HG02840 (cell line): ENCODE data around the gene LENG8.
"Not testable (repeated sequence)": the region's sequence is repeated elsewhere in the genome, so short reads cannot be mapped to it uniquely, and the experiment has no call there.

Experiments used
- ATAC-seq: cut with Tn5 transposase; IDR thresholded peaks from one replicate; pipeline ENCODE4 v1.9.1; 2021; ENCODE audit warnings: mild to moderate bottlenecking, moderate library complexity, moderate number of reproducible peaks; ENCODE audit not compliant: unreplicated experiment, low FRiP score

The LENG8 gene

DNA sequence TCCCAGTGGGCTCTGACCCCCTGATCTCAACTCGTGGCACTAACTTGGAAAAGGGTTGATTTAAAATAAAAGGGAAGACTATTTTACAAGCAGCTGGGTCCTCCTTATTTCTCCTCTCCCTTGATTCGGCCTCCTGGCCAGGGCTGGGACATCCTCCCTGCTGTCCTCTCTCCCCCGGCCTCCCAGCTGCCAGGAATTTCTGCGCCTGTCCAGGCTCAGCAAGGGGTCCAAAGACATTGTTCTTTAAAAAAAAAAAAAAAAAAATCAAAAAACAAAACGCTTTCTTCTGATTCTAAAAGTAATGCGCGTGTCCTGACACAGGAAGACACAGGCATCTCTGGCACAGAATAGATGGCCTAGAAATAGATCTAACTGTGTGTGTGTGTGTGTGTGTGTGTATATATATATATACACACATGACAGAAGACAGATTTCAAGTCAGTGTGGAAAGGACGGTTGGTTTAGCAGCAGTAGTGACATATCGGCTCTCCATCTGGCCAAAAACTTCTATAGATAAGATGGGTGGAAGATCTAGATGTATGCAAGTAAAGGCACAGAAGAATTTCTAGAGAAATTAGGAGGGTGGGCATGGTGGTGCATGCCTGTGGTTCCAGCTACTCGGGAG lies 12.3 kb upstream of the LENG8 start:
- no peak for ATAC-seq

DNA sequence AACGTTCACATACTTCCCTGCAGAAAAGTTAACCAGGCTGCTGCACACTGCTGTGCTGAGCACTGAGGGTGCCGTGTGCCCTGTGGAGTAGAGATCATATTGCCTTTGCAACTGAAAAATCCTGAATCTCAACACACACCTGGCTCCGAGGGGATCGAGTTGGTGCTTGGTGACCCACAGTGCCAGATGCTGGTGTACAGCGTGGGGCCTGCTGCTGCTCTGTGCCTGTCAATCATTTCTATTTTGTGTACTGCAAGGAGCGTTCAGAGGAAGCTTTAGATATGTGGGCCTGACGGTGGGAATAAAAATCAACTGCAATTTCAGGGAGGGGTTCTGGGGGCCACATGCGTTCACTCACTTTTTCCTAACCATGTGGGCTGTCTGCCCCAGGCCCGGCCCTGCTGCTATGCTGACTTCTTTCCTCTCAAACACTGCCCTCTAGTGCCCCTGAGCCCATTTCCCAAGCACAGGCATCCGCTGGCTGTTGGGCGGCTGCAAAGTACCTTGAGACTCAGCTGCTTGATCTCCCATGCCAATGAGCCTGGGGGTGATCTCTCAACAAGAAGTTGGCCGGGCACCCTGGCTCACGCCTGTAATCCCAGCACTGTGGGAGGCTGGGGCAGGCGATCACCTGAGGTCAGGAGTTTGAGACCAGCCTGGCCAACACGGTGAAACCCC lies 9.7 kb upstream of the LENG8 start:
- ATAC-seq: no peak

DNA sequence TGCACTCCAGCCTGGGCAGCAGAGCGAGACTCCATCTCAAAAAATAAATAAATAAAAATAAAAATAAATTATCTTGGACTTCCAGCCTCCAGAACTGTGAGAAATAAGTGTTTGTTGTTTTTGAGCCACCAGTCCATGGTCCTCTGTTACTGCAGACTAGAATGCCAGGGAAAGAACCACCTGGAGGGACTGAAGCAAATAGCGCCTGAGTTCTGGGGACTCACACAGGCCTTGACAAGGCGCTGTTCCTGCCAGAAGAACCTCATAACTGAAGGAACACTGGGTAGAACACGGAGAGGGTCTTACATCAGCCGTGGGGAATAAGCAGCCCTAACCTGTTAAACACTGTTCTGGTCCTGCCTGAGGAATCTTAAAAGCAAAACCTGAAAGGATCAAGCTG lies 8.4 kb upstream of the LENG8 start:
- no peak for ATAC-seq

DNA sequence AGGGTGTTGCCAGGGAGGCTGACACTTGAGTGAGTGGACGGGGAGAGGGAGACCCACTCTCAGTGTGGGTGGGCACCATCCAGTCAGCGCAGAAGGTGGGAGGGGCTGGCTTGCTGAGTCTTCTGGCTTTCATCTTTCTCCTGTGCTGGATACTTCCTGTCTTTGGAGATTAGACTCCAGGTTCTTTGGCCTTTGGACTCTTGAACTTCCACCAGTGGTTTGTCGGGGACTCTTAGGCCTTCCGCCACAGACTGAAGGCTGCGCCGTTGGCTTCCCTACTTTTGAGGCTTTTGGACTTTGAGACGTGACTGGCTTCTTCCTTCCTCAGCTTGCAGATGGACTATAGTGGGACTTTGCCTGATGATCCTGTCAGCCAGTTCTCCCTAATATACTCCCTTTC lies 4.3 kb upstream of the LENG8 start:
- ATAC-seq: no peak

DNA sequence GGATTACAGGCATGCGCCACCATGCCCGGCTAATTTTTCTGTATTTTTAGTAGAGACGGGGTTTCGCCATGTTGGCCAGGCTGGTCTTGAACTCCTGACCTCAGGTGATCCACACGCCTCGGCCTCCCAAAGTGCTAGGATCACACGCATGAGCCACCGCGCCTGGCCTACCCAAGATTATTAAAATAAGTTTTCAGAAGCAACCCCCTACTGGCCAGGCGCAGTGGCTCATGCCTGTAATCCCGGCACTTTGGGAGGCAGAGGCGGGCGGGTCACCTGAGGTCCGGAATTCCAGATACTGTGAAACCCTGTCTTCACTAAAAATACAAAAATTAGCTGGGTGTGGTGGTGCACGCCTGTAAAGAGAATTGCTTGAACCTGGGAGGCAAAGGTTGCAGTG lies 2.6 kb upstream of the LENG8 start:
- ATAC-seq: not testable (repeated sequence)

DNA sequence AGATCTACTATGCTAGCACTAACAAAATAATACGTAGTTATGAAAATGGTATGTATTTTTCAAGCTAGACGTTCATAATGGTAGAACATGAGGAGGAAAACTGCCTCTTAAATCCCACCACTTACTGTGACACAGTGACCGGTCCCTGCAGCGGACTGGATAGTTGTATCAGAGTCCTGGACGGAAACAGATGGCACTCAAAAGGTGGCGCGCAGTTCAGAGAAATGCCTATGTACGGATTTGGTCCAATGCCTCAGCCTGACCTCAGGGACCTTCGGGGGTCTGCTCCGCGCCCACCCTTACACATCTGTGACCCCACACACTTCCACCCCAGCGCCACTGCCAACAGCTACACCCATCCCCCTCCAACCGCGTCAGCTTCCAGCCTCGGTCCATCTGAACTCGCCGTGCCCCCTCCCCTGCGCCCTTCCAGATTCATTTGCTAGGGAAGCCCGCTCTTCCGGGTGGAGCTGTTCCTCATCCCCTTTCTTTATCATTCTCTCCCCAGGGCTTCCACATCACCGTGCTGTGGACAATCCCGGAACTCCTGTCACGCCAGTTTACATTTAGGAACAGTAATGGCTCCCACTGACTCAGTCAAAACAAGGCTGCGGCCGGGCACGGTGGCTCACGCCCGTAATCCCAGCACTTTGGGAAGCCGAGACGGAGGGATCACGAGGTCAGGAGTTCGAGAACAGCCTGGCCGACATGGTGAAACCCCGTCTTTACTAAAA lies 792 bp upstream of the LENG8 start:
- ATAC-seq: no peak

DNA sequence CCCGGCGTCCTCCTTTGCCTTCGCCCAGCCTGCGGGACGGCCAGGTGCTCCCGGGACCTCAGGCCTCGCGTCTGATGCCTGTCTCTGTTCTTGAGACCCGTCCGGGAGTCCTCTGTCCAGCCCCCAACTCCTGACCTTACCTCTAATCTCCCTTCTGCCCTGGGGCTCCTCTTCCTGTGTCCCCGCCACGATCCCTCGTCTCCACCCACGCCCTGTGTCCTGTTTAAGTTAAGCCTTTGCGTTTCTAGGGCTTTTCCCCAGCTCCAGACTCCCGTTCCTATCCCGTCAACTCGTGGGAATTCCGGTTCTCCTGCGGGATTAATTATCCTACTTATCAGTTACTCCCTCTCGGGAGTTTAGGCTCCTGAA lies 686 bp downstream of the LENG8 start:
- ATAC-seq: no peak

DNA sequence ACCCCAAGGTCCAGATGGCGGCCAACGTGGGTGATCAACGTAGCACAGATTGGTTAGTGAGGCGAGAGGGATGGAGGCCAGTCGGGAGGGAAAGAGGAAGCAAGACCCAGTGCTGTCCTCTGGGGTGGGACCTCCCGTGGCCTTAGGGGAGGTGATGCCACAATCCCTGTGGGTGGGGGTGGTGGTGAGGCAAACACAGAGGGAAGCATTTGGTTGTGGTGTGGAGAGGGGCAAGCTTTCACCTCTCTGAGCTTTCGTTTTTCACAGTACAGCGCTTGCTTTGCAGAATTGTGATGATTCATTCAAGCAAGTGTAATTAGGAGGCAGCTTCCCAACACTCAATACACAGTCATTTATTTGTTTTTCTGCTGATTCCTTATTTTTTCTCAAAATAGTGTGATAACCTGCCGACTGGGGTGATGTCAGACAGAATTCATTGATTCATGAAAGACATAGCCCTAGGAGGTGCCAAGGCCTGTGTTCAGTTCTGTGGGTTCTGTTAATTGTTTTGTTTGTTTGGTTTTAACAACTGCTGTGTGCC lies 2.4 kb downstream of the LENG8 start:
- ATAC-seq: no peak

DNA sequence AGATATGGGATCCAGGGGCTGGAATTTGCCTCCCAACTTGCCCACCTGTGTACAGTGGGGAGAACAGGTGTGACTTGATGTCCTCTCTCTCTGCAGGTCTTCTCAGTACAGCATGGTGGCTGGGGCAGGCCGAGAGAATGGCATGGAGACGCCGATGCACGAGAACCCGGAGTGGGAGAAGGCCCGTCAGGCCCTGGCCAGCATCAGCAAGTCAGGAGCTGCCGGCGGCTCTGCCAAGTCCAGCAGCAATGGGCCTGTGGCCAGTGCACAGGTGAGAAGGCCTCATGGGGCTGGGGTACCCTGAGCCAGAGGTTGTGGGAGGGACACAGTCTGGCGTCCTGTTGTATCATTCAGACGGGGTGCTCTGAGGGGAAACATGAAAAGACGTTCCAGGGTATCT lies 3.0 kb downstream of the LENG8 start:
- no peak for ATAC-seq

DNA sequence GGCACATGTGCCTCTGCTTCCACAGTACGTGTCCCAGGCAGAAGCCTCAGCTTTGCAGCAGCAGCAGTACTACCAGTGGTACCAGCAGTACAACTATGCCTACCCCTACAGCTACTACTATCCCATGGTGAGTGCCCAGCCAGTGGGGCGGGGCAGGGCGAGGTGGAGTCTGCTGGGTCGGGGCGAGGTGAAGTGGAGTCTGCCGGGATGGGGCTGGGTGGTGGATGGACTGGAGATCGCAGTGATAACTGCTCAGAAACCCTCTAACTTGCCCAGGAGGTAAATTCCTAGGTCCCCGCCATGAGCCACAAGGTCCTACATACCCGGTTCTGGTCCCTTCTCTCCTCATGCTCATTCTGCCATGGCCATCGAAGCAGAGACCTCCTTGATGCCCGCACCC lies 3.6 kb downstream of the LENG8 start:
- no peak for ATAC-seq

DNA sequence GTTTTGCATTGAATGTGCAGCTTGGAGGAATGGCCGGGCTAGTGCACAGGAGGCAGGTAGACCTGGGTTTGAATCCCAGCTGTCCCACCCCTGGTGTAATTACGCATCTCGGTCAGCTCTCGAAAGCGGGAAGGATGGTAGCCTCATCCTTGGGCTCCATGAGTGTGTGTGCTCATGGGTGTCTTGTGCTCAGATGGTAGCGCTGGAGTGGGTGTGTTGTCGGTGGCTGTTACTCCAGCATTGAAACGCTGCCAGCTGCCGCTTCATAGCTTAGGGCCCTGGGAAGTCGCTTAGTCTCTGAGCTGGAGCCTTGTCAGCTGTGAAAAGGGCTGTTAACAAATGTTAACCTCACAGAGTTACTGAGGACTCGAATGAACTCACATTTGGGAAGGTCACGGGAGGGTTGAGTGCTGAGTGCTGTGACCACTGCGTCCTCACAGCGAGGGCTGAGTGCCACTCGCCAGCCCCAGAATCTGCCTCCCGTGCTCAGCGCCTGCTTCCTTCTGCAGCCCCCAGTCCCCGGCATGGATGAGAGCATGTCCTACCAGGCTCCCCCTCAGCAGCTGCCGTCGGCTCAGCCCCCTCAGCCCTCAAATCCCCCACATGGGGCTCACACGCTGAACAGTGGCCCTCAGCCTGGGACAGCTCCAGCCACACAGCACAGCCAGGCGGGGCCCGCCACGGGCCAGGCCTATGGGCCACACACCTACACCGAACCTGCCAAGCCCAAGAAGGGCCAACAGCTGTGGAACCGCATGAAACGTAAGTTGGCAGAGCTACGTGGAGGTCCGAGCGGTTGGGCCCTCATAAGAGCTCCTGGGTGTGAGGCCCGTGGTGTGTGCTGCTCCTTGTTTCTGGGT lies 5.2 kb downstream of the LENG8 start:
- no peak for ATAC-seq

DNA sequence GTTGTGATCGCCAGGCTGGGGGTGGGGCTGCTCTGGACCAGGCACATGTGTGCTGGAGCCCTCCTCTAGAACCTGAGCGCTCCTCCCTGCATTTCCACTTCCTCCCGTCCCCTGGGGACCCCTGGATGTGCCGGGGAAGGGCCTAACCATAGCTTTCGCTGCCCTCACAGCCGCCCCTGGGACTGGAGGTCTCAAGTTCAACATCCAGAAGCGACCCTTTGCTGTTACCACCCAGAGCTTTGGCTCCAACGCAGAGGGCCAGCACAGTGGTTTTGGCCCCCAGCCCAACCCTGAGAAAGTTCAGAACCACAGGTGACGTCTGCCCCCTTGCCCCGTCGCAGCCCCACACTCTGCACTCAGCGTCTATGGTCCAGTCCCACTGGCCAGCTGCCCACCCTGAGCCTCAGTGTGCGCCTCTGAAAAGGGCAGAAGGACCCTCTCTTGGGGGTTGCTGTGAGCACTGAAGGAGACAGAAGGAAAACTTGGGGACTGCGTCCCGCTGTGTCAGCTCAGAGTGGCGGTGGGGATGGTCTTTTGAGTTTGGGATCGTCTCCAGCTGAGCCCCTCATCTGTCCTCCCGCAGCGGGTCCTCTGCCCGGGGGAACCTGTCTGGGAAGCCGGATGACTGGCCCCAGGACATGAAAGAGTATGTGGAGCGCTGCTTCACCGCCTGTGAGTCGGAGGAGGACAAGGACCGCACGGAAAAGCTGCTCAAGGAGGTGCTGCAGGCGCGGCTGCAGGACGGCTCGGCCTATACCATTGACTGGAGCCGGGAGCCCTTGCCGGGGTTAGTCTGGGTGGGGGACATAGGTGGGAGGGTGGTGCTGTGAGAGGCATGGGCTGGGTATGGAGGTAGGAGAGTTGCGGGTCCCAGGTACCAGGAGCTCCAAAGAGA lies 6.0 kb downstream of the LENG8 start:
- no peak for ATAC-seq

DNA sequence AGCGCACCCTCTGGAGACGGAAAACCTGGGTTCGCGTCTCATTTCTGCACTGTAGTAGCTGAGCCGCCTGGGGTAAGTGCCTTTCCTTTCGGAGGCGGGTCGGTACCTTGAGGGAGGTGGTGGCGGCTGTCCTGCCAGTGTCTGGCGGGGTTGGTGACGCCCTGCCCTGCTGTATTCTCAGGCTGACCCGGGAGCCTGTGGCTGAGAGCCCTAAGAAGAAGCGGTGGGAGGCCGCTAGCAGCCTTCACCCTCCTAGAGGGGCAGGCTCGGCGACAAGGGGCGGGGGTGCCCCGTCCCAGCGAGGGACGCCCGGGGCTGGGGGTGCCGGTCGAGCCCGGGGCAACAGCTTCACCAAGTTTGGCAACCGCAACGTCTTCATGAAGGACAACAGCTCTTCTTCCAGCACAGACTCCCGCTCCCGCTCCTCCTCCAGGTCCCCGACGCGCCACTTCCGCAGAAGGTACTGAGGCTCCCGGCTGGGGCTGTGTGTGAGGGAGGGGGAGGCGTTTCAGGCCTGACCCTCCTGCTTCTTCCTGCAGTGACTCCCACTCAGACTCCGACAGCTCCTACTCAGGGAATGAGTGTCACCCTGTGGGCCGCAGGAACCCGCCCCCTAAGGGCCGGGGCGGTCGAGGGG lies 6.9 kb downstream of the LENG8 start:
- ATAC-seq: no peak

DNA sequence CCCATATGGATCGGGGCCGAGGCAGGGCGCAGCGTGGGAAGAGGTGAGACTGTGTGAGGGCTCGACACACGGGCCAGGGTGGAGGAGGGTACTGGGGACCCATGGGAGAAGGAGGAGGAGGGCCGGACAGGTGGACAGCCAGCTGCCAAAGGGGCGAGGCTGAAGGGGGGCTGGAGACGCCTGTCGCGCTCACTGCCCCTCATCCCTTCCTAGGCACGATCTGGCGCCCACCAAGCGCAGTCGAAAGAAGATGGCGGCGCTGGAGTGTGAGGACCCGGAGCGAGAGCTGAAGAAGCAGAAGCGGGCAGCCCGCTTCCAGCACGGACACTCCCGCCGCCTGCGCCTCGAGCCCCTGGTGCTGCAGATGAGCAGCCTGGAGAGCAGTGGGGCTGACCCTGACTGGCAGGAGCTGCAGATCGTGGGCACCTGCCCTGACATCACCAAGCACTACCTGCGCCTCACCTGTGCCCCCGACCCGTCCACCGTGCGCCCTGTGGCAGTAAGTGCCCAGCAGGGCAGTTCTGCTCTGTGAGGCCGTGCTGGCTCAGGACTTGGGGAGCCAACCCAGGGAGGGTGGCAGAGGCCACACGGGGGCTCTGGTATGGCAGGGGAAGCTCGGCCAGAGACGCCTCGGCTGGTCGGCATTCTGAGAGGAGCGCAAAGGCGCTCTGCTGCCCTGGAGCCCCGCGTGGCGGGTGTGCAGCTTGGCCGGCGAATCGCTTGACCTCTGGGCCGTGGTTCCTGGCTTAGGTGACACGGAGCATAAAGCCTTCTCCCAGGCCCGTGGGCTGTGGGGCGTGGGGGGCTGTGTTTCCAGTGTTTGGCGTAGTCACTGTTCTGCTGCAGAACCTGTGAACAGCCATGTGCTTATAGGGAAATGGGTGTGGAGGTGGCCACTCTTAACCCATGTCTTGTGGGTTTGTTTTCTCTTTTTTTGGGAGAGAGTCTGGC lies 7.7 kb downstream of the LENG8 start:
- ATAC-seq: no peak

DNA sequence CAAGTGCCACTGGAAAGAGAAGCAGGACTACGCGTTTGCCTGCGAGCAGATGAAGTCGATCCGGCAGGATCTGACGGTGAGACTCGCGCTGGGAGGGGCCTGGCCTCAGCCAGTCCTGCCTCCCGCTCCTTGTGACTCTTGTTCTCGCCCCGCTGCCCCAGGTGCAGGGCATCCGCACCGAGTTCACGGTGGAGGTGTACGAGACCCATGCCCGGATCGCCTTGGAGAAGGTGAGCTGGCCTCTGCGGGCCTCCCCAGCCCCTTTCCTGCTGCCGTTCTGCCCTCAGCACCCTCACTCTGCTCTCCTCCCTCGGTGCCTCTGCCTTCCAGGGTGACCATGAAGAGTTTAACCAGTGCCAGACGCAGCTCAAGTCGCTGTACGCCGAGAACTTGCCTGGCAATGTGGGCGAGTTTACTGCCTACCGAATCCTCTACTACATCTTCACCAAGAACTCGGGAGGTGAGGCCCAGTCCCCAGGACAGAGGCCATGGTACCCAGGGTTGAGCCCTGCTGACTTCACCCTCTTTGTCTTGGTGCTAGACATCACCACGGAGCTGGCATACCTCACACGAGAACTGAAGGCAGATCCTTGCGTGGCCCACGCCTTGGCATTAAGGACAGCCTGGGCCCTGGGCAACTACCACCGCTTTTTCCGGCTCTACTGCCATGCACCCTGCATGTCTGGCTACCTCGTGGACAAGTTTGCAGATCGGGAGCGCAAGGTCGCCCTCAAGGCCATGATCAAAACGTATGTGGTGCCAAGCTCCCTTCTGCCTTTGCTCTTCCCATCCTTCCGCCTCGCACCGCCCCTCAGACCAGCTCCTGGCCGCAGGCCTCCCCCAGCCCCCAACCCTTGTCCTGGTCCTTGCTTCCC lies 9.0 kb downstream of the LENG8 start:
- ATAC-seq: no peak

DNA sequence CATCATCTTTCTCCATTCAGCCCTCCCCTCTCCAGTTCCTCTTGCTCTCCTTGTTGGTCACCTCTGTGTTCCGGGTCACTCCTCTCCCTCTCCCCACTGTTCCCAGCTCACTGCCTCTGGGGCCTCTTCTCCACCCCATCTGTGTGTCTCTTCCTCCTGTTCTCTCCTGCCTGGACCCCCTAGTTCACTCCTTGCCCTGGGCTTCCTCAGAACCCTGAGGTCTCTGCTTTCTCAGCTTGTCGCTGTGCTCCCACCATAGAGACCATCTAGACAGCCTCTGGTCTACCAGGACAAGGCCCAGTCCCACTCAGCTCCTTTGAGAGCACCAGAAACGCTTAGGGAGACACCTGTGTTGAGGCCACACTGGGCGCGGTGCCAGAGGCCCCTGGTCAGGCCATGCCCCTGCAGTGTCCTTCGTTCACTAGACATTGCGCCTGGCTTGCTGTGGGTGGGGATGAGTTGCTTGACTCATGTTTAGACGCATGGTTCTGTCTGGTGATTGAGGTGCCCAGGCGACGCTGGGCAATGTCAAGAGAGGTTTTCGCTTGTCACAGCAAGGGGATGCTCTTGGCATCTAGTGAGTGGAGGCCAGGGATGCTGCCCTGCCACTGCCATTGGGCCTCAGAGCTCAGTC lies 9.8 kb downstream of the LENG8 start:
- no peak for ATAC-seq
